Activated CD4-positive, alpha-beta T cell treated with anti-CD3 and anti-CD28 coated beads for 24 hours (primary cell): ENCODE results near the gene C10orf71.

Source experiments
- DNase-seq, 2 donors: peaks; one replicate each; pipeline ENCODE4 v3.0.0-alpha.2; 2020; ENCODE audit warnings: low read depth in 2 of 2

C10orf71 gene

GRCh38 chr10:49292565-49293207 lies 6.3 kb upstream of the C10orf71 start:
- no peak for DNase-seq

DNA sequence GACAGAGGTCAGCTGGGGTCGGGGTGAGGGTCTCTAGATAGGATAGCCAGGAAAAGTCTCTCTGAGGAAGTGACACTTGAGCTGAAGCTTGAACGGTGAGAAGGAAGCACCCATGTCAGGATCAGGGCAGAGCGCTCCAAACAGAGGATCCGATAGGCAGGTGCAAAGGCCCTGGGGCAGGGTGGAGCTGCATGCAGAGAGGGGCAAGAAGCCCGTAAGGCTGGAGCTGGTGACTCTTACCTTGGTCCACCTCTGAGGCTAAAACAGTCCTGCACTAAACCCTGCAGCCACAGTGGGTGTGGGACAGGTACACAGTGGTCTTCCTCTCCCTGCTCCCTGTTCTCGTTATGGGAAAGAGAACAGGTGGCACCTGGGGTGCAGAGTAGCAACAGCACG lies 5.8 kb upstream of the C10orf71 start:
- DNase-seq: no peak

DNA sequence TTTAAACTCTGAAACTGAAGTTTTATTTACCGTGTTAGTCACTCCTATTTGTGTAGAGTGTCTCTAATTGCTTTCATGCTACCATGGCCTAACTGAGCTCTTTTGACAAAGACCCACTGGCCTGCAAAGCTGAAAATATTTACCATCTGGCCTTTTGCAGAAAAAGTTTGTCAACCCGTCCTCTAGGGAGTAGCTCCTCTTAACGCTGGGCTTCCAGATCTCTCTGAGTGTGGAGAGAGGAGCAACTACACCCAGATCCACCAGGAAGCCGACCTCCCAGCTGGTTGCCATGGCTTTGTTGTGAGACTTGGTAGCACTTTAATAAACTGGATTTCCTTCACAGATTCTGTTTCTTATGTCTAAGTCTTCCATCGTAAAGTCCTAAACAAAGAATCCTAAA lies 4.2 kb upstream of the C10orf71 start:
- no peak for DNase-seq

DNA sequence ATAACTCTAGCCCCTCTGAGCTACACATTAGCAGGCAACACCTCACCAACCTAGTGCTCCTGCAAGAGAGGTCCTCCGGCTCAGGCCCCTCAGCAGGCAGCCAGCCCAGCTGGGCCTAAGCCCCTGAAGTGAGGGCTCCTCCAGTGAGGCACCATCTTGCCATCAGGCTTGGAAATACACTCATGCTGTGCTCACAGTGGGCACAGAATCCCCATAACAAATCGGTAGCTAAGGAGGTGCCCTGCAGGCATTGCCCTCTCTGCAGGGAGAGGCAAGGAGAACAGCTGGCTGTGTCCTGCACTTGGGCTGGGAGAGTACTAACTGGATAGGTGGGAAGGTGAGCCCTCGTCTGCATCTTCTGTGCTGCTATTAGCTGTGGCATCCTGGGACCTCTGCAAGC lies 3.7 kb upstream of the C10orf71 start:
- DNase-seq: no peak

GRCh38 chr10:49296382-49296781 lies 2.6 kb upstream of the C10orf71 start:
- no peak for DNase-seq

- no peak for DNase-seq
Measured at GRCh38 chr10:49296836-49297235, 2.1 kb upstream of the C10orf71 start.

GRCh38 chr10:49297818-49298670 lies 926 bp upstream of the C10orf71 start:
- DNase-seq: no peak

DNA sequence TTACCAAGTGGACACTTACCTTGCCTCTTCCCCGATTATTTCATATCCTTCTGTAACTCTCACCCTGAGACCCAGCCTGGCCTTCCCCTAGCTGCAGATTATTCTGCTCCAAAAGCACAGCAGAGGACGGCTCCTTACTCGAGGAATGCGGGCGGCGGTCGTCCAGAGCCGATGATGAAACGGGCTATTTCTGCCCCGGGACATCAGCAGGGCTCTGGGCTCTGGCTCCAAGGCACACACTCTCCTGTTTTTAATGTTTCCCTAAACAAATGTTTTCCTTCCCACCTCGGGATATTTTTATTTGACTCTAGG lies 343 bp upstream of the C10orf71 start:
- DNase-seq: no peak

DNA sequence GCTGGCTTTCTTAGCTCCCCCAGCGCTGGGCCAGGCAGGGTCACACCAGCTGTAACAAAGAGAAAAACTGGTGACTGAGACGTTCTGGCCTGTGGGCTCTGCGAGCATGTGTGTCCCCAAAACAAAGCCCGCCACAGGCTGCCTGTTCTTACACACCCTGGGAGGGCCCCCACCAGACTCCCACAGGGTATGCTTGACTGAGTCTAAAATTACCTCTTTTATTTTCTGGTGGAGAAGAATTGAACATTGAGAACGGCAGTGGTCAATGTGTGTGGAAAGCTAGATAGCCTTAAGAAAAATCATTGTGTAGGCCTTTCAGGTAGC lies 808 bp downstream of the C10orf71 start:
- no peak for DNase-seq

GRCh38 chr10:49300140-49300974 lies 1.4 kb downstream of the C10orf71 start:
- DNase-seq: no peak

DNA sequence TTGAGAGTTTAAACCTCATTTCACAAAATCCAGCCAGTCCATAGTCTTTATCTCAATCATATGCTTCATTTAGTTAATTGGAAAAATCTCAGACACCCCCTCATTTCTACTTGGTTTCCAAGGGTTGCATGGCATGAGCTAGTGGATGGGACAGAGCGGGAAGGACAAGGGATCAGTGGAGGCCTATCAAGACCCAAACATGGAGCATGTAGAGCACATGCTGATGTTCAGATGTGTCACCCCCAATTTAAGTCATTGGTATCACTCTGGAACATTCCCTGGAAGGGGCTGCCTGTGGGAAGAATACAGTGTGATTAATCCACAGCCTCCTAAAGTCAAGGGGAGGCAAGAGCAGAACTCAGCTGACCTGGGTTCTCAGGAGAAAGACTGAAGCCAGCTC lies 2.3 kb downstream of the C10orf71 start:
- no peak for DNase-seq

GRCh38 chr10:49302088-49302487 lies 3.1 kb downstream of the C10orf71 start:
- DNase-seq: no peak

DNA sequence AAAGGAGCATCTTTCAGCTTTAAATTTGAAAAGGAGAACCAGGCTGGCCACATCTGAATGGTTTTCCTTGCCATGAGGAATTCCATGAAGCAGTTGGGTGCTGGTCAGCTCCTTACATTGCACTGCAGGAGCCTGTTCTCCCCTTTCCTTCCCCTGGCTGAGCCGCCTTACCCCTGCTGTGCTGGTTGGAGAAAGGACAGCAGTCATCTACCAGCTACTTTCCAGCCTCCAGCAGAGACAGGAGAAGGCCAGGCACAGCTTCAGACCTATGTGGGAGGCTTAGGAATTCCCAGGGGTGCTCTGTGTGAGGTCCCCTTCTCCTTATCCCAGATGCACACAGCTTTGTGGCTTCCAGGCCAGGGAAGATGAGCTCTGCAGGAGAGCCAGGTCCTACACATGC lies 4.7 kb downstream of the C10orf71 start:
- no peak for DNase-seq

DNA sequence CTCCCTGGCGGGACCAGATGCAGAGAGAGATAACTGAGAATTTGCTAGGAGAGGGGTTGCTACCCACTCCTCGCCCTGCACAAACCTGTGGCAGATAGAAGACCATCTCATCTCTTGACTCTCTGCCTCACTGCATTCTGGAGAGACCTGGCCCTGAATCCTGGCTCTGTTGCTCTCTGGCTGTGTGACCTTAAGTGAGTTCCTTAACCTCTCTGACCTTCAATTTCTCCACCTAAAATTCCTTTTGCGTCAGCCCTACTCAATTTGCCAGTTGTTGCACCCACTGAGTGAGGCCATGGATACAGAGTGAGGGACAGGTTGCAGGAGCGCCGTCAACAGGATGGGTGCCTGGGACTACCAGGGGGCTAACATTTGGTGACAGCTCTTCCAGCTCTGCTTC lies 5.2 kb downstream of the C10orf71 start:
- no peak for DNase-seq

GRCh38 chr10:49307921-49308320 lies 9.0 kb downstream of the C10orf71 start:
- no peak for DNase-seq

DNA sequence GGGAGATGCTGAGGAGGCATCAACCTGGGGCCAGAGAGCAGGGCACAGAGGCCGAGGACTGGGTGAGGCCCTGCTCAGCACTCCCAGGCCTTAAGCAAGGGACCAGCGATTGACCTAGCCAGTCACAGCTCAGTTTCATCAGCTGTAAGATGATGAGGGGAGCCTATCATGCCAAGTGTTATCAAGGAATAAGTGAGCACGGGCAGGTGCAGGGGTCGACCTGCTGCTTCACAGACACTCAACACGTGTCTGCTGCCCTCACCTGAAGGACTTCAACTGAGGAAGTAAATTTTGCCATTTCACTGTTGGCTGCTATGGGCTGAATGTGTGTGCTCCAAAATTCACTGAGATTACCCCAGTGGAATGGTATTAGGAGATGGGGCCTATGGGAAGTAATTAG lies 9.9 kb downstream of the C10orf71 start:
- no peak for DNase-seq

- DNase-seq: no peak
Measured at GRCh38 chr10:49309691-49310411, 10.9 kb downstream of the C10orf71 start.

DNA sequence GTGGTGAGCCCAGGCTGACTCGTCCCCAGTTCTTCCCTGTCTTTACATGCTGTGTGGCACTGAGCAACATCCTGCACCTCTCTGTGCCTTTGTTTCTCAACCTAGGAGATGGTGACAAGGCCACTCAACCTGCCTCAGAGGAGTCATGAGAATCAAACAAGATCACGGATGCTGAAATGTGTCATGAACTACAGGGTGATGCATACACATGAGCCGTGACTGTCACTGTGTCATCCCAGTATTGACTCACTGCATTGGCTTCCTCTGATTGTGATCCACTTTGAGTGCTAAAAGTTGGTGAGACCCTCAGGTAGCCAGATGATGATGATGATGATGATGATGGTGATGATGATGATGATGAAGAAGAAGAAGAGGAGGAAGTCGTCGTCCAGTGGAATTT lies 11.5 kb downstream of the C10orf71 start:
- no peak for DNase-seq

GRCh38 chr10:49310901-49311554 lies 12.1 kb downstream of the C10orf71 start:
- DNase-seq: no peak

GRCh38 chr10:49311555-49312236 lies 12.7 kb downstream of the C10orf71 start:
- DNase-seq: no peak

- DNase-seq: no peak
Measured at GRCh38 chr10:49312246-49312869, 13.4 kb downstream of the C10orf71 start.
